PC-3 (cell line): ENCODE results near the gene C16orf87.

ENCODE experiments used
- CTCF ChIP-seq: fragments of 300-600 bp; sonication (generic); conservative IDR thresholded peaks from 2 replicates; pipeline ENCODE4 v1.5.1; 2017; ENCODE audit warnings: antibody characterized with exemption, low read depth, mild to moderate bottlenecking, low read length
- EZH2 ChIP-seq: fragments of 300-600 bp; sonication (generic); IDR thresholded peaks from one replicate; pipeline ENCODE4 v1.6.1; 2017; ENCODE audit warnings: antibody characterized with exemption, mild to moderate bottlenecking, low read length; ENCODE audit not compliant: unreplicated experiment

- TF ChIP-seq EZH2 (no peak), CTCF (no peak)
Observed at GRCh38 chr16:46814790-46815189, 16.2 kb downstream of the C16orf87 start.
